ENCODE results near the gene FBXL7.

Gene FBXL7

GRCh38 chr5:15623794-15624193, 123.8 kb downstream of the FBXL7 start:
- DNase-seq, result no peak

DNA sequence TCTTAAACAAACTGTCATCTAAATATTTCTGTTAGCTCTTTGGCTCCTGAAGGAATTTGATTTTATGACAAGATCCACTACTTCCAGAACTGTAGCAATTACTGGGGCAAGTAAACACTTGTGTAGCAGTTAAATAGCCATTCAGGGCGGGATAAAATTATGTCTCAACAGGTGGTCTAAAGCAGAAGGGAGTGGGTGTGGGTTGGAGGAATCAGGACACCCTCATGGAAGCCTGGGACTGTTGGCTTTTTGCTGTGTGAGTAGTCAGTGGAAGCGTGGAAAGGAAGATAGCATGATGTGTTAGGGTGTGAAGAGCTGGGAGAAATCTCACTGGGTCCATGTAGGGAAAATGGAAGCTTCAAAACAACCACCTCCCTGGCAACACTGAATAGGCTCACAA, 127.1 kb downstream of the FBXL7 start:
- DNase-seq, result no peak

GRCh38 chr5:15627647-15628046, 127.7 kb downstream of the FBXL7 start:
- DNase-seq, result no peak

GRCh38 chr5:15630441-15630840, 130.5 kb downstream of the FBXL7 start:
- no peak for DNase-seq

- DNase-seq, result no peak
Measured at GRCh38 chr5:15634591-15635288, 134.8 kb downstream of the FBXL7 start.

DNA sequence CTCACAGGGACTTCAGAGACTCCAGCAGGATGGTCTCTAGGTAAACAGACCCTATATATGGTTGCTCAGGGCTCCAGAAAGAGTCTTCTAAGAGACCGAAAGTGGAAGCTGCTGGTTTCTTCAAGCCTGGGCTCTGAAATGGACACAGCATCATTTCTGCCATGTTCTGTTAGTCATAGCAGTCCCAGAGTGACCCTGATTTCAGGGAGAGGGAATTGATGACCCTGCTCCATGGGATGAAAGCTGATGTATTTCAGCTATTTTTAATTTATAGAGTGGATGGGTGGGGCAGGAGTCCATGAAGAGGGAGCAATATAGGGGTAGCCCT, 135.3 kb downstream of the FBXL7 start:
- DNase-seq, result no peak

DNA sequence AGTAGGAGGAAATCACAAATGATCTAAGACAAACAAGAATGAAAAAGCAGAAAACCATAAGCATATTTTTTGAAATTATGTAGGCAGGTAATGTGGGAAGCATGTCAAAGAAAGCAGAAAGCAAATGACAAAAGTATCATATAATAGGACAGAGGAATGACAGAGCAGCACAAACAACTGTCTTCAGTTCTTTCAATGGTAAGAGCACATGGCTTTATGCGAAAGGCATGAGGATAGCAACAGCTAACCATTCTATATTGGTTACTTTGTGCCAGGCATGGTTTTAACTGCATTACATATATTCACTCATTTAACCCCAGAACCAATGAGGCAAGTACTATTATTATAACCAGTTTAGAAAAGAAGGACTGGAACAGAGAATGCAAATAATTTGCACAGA, 137.4 kb downstream of the FBXL7 start:
- DNase-seq, result no peak

DNA sequence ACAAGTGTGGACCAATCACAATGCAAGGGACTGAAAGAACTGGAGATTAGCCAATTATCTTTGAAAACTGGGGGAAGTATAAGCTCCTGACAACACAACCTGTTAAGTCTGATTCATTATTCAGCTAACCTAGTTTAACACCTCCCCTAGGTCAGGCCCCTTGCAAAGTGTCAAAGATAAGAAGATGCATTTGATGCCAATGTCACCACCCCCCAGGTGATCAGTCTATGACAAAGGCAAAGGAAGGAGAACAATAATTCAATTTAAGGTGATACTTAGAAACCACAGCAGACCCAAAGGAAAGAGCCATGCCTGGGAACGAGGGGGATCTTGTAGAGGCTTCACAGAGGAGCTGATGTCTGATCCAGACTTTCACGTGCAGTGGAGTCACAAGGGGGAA, 137.9 kb downstream of the FBXL7 start:
- DNase-seq, result no peak

- no peak for DNase-seq
Measured at GRCh38 chr5:15638296-15638695, 138.3 kb downstream of the FBXL7 start.

DNA sequence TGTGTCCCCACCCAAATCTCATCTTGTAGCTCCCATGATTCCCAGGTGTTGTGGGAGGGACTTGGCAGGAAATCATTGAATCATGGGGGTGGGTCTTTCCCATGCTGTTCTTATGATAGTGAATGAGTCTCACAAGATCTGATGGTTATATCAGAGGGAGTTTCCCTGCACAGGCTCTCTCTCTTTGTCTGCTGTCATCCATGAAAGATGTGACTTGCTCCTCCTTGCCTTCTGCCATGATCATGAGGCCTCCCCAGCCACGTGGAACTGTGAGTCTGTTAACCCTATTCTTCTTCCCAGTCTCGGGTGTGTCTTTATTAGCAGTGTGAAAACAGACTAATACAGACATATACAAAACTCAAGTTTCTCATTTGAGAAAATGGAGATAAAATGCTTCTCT, 139.3 kb downstream of the FBXL7 start:
- no peak for DNase-seq

DNA sequence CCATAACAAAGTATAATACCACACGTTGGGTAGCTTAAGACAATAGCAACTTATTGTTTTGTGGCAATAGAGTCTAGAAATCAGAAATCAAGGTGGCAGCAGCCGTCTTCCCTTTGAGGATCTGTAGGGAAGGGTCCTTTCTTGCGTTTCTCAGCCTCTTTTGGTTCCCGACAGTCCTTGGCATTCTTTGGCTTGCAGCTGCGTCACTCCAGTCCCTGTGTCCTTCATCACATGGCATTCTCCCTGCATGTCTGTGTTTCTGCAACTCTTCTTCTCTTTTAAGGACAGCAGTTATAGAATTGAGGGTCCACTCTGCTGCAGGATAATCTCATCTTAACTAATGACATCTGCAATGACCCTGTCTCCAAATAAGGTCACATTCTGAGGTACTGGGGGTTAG, 140.1 kb downstream of the FBXL7 start:
- no peak for DNase-seq

DNA sequence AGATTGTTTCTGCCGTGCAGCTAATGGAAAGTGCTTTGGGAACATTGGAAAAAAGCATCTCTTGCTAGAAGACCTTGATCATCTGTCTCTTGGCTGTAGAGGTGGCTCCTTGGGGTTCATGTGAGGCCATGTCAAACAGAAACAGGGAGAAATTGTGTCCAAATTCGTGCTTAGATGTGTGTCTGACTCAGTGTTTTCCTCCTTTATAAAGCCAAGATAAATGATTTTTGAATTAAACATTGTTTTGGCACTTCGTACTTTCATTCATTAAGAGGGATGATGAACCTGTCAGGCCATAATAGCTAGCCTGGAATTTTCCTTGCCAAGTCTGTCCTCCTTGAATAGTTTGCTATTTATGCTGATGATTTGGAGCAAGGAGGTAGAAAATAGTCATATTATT, 143.8 kb downstream of the FBXL7 start:
- no peak for DNase-seq

DNA sequence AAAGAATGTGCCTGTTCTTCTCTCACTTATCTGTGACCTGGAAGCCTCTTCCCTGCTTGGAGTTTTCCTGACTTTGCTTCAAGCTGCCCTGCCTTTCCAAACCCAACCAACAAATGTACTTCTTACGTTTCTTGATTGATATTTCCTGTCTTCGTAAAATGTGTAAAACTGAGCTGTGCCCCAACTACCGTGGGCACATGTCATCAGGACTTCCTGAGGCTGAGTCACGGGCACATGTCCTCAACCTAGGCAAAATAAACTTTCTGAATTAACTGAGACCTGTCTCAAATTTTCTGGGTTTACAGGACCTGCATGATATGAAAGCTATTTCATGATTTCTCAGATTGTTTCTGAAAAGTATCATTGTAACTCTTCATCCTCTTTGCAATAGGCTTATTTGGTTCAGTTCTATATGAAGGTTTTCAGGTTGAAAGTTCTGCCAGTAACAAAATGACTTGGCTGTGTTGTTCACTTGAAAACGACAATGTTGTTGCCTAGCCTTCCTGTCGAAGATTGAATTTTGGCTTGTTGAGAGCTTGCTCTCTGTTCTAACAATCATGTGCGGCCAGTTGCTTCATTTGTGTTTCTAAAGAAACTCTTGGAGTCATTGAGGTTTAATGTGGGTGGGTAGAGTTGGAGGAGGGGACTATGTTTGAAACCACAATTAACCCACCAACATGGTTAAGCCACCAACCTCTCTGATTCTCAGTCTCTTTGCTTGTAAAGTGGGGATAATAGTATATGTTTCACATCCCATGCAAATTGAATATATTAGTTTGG, 145.6 kb downstream of the FBXL7 start:
- no peak for DNase-seq

GRCh38 chr5:15646371-15646770, 146.4 kb downstream of the FBXL7 start:
- no peak for DNase-seq

DNA sequence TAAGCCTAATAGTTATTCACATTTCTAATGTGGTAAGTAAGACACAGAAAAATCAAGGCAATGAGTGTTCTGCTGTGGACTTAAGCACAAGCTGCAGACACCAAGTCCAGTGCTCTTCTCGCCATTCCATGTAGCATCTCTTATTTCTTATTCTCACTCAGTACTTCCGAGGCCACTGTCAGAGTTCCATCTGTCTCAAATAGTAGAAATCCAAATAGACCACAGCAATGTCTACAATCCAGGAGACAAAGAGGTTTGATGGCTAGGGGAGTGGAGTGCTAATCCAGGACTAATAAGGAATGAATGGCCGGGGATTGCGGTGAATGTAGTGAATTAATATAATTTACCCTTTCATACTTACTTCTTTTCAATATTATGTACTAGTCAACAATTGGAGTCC, 147.3 kb downstream of the FBXL7 start:
- no peak for DNase-seq

DNA sequence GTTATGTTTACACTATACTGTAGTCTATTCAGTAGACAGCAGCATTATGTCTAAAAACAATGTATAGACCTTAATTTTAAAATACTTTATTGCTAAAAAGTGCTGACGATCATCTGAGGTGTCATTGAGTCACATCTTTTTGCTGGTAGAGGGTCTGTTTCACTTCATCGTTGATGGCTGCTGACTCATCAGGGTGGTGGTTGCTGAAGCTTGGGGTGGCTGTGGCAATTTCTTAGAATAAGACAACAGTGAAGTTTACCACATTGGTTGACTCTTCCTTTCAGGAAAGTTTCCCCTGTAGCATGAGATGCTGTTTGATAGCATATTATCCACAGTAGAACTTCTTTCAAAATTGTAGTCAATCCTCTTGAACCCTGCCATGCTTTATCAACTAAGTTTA, 150.3 kb downstream of the FBXL7 start:
- DNase-seq, result no peak

- no peak for DNase-seq
Measured at GRCh38 chr5:15654779-15655178, 154.8 kb downstream of the FBXL7 start.

DNA sequence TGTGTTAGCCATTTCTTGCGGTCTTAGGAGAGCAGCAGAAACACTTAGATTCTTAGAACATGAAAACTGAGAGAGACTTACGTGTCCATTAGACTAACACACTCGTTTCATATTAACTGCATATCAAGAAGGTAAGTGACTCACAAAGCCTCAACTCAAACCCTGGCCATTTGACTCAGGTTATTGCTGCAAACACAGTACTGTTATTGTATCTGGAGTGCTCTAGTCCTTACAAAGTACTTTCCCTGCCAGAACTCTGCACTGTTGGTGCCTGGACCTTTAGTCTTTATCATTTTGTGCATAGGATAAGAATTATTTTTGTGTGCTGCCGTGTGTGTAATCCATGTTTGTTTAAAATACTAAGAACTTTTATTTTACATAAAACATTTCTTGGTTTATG, 155.7 kb downstream of the FBXL7 start:
- no peak for DNase-seq

DNA sequence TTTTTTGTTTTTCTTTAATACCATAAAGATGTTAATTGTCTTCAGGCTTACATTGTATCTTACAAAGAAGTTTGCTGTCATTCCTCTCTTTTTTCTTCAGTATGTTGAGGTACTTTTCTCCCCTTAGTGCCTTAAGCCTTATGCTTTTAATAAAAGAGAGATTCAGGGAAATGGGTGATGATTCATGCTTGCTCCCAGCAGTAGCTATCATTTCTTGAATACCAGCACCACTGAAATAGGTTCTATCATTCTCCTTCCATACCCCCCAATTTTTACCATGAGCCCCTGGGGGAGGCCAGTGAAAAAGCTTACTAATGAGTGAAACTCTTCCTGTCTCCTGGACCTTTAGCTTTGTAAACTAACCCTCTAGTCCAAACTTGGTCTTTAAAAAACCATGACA, 165.0 kb downstream of the FBXL7 start:
- DNase-seq, result no peak

GRCh38 chr5:15669826-15670225, 169.8 kb downstream of the FBXL7 start:
- no peak for DNase-seq

DNA sequence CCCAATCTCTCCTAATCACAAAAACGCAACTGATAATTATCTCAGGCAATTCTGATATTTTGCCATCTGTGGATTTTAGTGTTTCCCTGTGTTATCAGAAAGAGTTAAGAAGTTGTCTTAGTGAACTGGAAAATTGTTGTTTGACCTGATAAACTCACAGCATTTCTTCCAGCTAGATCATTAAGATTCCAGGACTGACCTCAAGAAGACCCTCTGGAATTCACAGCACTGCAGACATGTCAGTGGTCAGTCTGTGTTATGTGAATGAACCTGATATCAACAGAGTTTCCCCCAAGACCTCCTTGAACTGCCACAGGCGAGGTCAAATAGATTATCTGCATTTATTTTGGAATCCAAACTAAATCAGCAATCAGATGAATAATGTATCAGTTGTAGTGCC, 174.7 kb downstream of the FBXL7 start:
- no peak for DNase-seq

DNA sequence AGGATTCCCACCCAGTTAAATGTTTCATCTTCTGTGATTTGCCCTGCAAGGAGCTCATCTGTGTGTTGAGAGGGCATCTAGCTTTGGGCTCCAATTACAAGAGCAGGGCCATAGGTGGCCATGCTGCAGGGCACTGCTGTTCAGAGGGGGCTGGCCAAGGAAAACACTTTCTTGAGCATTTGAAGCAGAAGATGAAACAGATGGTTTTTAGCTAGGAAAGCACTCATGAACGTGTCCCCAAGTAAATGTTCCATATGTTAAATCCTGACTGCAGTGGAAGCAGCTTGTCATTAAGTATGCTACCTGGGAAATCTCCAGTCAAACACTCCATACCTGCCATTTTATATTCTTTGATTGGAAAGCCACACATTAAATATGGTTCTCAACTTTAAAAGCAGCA, 176.6 kb downstream of the FBXL7 start:
- DNase-seq, result no peak

- DNase-seq, result no peak
Measured at GRCh38 chr5:15679161-15679560, 179.2 kb downstream of the FBXL7 start.

GRCh38 chr5:15680455-15680854, 180.5 kb downstream of the FBXL7 start:
- DNase-seq, result no peak

DNA sequence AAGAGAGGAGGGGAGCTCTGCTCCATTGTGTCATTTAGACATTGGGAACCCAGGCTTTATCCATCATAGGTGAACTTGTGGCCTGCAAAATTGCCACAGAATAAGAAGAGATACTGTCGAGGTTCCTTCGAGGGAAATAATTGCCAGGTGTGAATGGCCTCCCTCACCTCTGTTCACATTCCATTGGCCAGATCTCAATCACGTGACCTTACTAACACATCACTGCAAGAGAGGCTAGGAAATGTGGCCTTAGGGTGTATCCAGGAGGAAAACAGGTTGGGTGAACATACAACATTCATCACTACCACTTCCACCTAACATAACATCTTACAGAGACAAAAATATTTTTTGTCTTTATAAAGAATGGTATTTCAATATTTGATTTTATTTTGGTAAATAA, 182.1 kb downstream of the FBXL7 start:
- DNase-seq, result no peak

All from CD4-positive, alpha-beta T cell treated with Interleukin-15 for 1 hour (primary cell).